ENCODE measurements around the gene HS3ST3A1.

The HS3ST3A1 gene

DNA sequence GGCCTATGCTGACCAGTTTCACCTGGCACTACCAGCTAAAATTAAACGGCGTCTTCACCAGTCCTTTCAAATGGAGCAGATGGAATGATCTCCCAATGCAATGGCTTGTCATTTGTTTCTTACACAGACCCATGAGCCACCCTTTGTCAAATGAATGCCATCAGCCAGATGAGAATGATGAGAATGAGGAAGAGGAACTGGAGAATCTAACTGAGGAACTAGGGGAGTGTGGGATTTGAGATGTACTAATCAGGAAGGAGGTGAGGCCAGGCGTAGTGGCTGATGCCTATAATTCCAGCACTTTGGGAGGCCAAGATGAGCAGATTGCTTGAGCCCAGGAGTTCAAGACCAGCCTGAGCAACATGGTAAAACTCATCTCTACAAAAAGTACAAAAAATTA is 116.4 kb downstream of the HS3ST3A1 start:
- DNase-seq, result no peak

- DNase-seq, result no peak
Measured at GRCh38 chr17:13484020-13484419, 117.7 kb downstream of the HS3ST3A1 start.

GRCh38 chr17:13480877-13481276 is 120.9 kb downstream of the HS3ST3A1 start:
- no peak for DNase-seq

DNA sequence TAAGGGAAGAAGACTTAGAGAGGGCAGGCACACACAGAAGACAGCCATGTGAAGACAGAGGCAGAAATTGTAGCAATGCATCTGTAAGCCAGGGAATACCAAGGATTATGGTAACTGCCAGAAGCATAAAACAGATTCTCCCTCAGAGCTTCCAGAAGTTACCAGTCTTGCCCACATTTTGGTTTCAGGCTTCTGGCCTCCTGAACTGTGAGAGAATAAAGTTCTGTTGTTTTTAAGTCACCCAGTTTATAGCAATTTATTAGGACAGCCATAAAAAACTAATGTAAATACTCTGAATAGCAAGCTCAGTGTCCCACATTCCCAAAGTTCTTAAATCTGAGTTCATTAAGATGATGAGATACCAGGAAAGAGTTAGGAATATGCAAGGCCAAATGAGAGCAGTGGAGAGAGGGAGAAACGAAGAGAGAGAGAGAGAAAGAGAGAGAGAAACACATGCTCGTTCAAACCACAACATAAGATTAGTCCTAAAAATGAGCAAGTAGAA is 123.4 kb downstream of the HS3ST3A1 start:
- DNase-seq, result no peak

- DNase-seq, result no peak
Measured at GRCh38 chr17:13477180-13477611, 124.5 kb downstream of the HS3ST3A1 start.

DNA sequence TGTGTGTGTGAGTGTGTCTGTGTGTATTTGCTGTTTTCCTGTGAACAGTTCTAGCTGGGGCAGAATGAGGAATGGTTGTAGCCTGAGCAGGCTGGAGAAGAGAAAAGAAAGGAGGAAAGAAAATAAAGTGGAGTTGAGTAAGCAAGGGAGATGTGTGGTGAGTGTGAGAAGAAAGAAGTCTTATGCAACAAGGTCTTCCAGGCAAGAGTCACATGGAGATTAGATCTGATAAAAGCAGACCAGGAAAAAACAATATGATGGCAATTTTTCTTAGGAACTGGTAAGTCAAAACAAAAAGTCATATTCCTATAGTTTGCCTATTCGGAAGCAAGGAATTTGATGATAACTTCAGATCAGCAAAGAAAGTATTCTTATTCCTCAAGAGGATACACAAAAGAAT is 125.0 kb downstream of the HS3ST3A1 start:
- no peak for DNase-seq

- no peak for DNase-seq
Measured at GRCh38 chr17:13475574-13476223, 126.0 kb downstream of the HS3ST3A1 start.

GRCh38 chr17:13474073-13474800 is 127.5 kb downstream of the HS3ST3A1 start:
- no peak for DNase-seq

DNA sequence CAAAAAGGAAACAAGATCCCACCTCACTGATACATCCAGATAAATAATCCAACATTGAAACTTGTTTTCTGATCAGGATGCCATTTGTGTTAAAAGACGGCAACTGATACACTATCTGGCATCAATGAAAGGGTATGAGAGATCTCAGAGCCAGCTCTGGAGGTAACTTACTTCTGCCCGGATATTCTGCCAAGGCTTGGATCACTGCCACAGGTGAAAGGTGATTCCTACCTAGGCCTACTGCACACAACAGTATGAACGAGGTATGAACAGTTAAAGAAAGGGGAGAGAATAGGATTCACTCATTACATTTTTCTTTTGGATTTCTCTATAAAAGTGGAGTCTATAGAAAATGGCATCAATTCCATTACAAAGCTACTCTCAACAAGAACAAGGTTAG is 136.1 kb downstream of the HS3ST3A1 start:
- DNase-seq, result no peak

DNA sequence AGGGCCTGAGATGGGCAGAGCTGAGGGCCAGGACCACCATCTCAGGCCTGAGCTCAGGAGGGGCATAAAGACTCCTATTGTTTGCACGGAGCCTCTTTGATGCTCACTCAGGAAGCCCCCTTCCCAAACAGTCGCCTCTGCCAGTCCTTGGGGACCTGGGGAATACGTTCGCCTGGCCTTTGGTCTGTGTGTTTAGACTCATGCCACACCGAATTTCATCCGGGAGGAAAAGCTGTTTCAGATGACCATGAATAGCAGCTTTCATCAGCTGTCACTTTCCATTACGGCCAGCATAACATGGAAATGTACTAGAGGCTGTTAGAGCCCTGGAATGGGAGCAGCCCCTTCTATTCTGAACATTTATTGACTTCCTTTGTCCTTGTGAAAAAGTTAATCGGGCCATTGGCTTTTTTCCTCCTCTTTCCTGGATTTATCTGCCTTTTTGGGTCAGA is 139.0 kb downstream of the HS3ST3A1 start:
- no peak for DNase-seq

GRCh38 chr17:13462146-13462545 is 139.6 kb downstream of the HS3ST3A1 start:
- no peak for DNase-seq

GRCh38 chr17:13460261-13461000 is 141.3 kb downstream of the HS3ST3A1 start:
- no peak for DNase-seq

DNA sequence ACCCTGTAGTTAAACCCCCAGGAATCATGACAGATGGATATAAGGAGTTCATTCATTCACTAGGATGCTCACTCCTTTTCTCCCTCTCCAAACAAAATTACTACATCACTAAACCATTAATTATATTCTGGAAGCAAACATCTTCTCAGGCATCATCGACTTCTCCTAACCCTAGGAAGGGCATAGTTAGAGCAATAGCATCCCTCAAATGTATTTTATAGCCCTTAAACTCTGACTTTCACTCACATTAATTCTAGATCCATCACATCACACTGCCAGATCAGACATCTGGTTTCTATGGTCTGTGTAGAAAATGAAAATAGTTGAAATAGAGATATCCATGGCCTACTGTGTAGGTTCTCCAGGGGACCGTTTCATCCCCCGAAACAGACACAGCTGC is 143.9 kb downstream of the HS3ST3A1 start:
- DNase-seq, result no peak
